Ovary (tissue), 3 donors: ENCODE results near the gene PMVK.

Experiments
- POLR2A ChIP-seq: fragments of 450-650 bp; IDR thresholded peaks from one replicate; pipeline ENCODE4 v1.6.1; 2017; ENCODE audit warnings: antibody characterized with exemption, mild to moderate bottlenecking, moderate library complexity
- TF ChIP-seq, protein P1 (sequence below), 3 donors: fragments of 450-650 bp in 2 of 3; fragments of 200-600 bp in 1 of 3; IDR thresholded peaks; one replicate each; pipeline versions ENCODE4 v1.5.1 to v1.8.0; 2016 to 2022; ENCODE audit warnings: antibody characterized with exemption in 3 of 3, mild to moderate bottlenecking in 1 of 3
- donor health status: DM: no; HTN: no; CAD: no.

DNA sequence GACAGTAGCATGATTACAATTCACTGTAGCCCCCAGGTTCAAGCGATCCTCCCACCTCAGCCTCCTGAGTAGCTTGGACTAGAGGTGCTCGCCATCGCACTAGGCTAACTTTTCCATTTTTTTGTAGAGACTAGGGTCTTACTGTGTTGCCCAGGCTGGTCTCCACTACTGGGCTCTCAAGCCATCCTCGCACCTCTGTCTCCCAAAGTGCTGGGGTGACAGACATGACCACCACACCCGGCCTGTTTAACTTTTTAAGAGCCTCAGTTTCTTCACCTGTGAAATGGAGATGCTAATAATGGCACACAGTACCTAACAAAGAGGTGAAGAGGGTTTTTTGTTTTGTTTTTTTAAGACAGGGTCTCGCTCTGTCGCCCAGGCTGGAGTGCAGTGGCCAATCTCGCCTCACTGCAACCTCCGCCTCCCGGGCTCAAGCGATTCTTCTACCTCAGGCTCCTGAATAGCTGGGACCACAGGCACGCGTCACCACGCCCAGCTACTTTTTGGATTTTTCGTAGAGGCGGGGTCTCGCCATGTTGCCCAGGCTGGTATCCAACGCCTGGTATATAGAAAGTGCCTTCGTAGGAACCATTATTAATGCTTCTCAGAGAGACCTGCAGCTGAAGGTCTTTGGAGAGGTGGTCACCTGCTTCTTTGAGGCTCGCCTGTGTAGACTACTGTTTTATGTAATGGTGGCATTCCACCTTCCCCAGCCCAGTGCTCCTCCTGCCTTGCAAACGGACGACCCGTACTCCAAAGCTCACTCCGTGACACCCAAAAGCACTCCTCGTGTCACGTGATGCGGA lies 567 bp downstream of the PMVK start:
- no peak for TF ChIP-seq POLR2A
- TF ChIP-seq, protein P1, sequence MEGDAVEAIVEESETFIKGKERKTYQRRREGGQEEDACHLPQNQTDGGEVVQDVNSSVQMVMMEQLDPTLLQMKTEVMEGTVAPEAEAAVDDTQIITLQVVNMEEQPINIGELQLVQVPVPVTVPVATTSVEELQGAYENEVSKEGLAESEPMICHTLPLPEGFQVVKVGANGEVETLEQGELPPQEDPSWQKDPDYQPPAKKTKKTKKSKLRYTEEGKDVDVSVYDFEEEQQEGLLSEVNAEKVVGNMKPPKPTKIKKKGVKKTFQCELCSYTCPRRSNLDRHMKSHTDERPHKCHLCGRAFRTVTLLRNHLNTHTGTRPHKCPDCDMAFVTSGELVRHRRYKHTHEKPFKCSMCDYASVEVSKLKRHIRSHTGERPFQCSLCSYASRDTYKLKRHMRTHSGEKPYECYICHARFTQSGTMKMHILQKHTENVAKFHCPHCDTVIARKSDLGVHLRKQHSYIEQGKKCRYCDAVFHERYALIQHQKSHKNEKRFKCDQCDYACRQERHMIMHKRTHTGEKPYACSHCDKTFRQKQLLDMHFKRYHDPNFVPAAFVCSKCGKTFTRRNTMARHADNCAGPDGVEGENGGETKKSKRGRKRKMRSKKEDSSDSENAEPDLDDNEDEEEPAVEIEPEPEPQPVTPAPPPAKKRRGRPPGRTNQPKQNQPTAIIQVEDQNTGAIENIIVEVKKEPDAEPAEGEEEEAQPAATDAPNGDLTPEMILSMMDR (IDR thresholded peaks at IDR 0.05), result no peak
